Measurements from ENCODE around the gene FBH1. TPM values are rescaled to one million over a fixed set of nuclear protein-coding genes. Genes with fewer than 3 reads are reported as not detected.

Gene FBH1
- polyA plus RNA-seq, 3 donors: 68.7 to 72.9 (median 69.4) TPM

- DNase-seq (ENCODE audit: low read depth in 3 of 3, low spot score in 2 of 3): no peak
These were observed 85.8 kb downstream of the FBH1 start for GRCh38 chr10:5975641-5976473.

- peak in 1 of 3 donors; percentile 36 for DNase-seq (ENCODE audit: low read depth in 3 of 3, low spot score in 2 of 3)
These were observed 86.7 kb downstream of the FBH1 start for GRCh38 chr10:5976512-5977470.

- DNase-seq (ENCODE audit: low read depth in 3 of 3, low spot score in 2 of 3): peak in 2 of 3 donors; percentile 29 to 49
These were observed 87.6 kb downstream of the FBH1 start, which contains the start of gene IL15RA for GRCh38 chr10:5977471-5978229. IL15RA (minus strand) TSS chr10:5977543; CDS start chr10:5977492, 51 bp downstream.

GRCh38 chr10:5978230-5978489 is 88.1 kb downstream of the FBH1 start:
- DNase-seq (ENCODE audit: low read depth in 3 of 3, low spot score in 2 of 3): no peak

GRCh38 chr10:5981529-5981928 is 91.5 kb downstream of the FBH1 start:
- DNase-seq (ENCODE audit: low read depth in 3 of 3, low spot score in 2 of 3): no peak

- DNase-seq (ENCODE audit: low read depth in 3 of 3, low spot score in 2 of 3): peak in 1 of 3 donors; percentile 27
These were observed 93.7 kb downstream of the FBH1 start for GRCh38 chr10:5983774-5984173.

- DNase-seq (ENCODE audit: low read depth in 3 of 3, low spot score in 2 of 3): no peak
These were observed 95.0 kb downstream of the FBH1 start for GRCh38 chr10:5985029-5985428.

Other genes starting within 250 kb of the FBH1 start
- 10 to 100 TPM; 21.9 to 24.3 (median 22.4) TPM for gene ASB13, start 223.6 kb upstream of the FBH1 start, polyA plus RNA-seq (ENCODE audit: insufficient read length in 3 of 3)
- gene TASOR2, start 205.4 kb upstream of the FBH1 start, polyA plus RNA-seq (ENCODE audit: insufficient read length in 3 of 3): 10 to 100 TPM; 30.8 to 36.0 (median 33.7) TPM
- gene GDI2, start 76.8 kb upstream of the FBH1 start, polyA plus RNA-seq (ENCODE audit: insufficient read length in 3 of 3): 100 to 1,000 TPM; 334 to 363 (median 345) TPM
- gene ANKRD16, start 350 bp upstream of the FBH1 start, polyA plus RNA-seq (ENCODE audit: insufficient read length in 3 of 3): 10 to 100 TPM; 10.3 to 11.9 (median 11.7) TPM
- 1 to 10 TPM; 1.2 to 2.0 (median 1.8) TPM for gene IL15RA, start 87.3 kb downstream of the FBH1 start, polyA plus RNA-seq (ENCODE audit: insufficient read length in 3 of 3)
- gene IL2RA, start 172.1 kb downstream of the FBH1 start, polyA plus RNA-seq (ENCODE audit: insufficient read length in 3 of 3): under 1 TPM in 1 of 3 donors, not detected in 2; 0.17 TPM
- 100 to 1,000 TPM; 140 to 154 (median 141) TPM for gene RBM17, start 198.8 kb downstream of the FBH1 start, polyA plus RNA-seq (ENCODE audit: insufficient read length in 3 of 3)

All from right renal cortex interstitium (tissue), 3 donors.